Cerebellar cortex (tissue), 1 donor: Measurements from ENCODE around the gene EMB.
"Not testable (repeated sequence)": the region's sequence is repeated elsewhere in the genome, so short reads cannot be mapped to it uniquely, and the experiment has no call there.

Source experiments
- DNase-seq: peaks from one replicate; pipeline ENCODE4 v3.0.0-alpha.2; 2015; ENCODE audit warnings: low spot score

EMB gene

GRCh38 chr5:50421184-50421950, 19.7 kb downstream of the EMB start:
- not testable (repeated sequence) for DNase-seq

- DNase-seq: no peak
Measured at GRCh38 chr5:50420343-50420935, 20.6 kb downstream of the EMB start.

- DNase-seq: not testable (repeated sequence)
Measured at GRCh38 chr5:50419656-50420055, 21.4 kb downstream of the EMB start.

DNA sequence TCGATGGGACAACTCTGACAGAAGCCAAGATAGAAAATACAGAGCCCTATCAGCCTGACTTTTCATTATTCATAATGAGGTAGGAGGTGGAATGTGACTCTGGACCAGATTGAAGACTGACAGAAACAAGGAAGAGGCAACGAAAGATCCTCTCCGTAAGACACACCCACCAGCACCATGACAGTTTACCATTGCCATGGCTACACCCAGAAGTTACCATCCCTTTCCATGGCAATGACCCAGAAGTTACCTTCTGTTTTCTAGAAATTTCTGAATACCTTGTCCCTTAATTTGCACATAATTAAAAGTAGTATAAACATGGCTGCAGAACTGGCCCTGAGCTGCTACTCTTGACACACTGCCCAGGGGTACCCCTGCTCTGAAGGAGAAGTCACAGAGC, 24.5 kb downstream of the EMB start:
- not testable (repeated sequence) for DNase-seq

- no peak for DNase-seq
Measured at GRCh38 chr5:50415912-50416311, 25.2 kb downstream of the EMB start.

DNA sequence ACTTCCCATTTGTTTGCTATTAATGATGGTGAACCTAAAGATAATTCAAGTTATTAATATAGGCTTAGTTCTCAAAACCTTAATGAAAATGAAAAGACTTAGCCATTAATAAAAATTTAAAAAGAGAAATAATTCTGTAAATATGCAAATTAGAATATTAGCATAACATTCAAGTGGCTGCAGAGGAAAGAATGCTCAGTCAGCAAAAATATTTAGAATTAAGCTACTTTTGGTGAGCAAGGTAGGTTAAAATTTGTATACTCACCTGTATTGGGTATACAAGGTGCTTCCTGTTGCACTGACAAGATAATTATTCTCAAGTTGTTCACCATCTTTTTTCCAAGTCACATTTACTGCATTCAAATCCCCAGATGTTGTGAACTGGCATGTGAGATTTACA, 30.2 kb downstream of the EMB start:
- not testable (repeated sequence) for DNase-seq

GRCh38 chr5:50406877-50407276, 34.2 kb downstream of the EMB start:
- DNase-seq: no peak

DNA sequence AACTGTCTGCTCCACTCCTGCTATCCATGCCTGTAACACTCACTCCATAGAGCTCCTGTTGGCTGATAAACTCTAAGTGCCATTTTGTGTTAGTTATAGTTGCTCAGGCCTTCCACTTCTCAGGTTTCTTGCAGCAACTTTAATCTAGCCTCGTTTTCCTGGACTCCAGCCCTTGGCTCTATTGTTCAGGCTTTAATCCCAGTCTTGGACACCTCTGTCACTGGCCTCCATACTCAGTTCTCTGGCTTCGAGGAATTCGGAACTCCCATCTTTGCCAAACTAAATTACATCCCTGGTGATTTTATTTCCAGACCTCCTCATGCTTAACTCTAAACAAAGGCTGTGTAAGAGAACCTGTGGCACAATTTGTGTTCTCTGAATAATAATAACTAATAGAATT, 39.8 kb downstream of the EMB start:
- DNase-seq: no peak

- DNase-seq: not testable (repeated sequence)
Measured at GRCh38 chr5:50393925-50394609, 47.0 kb downstream of the EMB start.

GRCh38 chr5:50392289-50392688, 48.8 kb downstream of the EMB start:
- not testable (repeated sequence) for DNase-seq

GRCh38 chr5:50384381-50384780, 56.7 kb downstream of the EMB start:
- not testable (repeated sequence) for DNase-seq

- not testable (repeated sequence) for DNase-seq
Measured at GRCh38 chr5:50376696-50377095, 64.4 kb downstream of the EMB start.

DNA sequence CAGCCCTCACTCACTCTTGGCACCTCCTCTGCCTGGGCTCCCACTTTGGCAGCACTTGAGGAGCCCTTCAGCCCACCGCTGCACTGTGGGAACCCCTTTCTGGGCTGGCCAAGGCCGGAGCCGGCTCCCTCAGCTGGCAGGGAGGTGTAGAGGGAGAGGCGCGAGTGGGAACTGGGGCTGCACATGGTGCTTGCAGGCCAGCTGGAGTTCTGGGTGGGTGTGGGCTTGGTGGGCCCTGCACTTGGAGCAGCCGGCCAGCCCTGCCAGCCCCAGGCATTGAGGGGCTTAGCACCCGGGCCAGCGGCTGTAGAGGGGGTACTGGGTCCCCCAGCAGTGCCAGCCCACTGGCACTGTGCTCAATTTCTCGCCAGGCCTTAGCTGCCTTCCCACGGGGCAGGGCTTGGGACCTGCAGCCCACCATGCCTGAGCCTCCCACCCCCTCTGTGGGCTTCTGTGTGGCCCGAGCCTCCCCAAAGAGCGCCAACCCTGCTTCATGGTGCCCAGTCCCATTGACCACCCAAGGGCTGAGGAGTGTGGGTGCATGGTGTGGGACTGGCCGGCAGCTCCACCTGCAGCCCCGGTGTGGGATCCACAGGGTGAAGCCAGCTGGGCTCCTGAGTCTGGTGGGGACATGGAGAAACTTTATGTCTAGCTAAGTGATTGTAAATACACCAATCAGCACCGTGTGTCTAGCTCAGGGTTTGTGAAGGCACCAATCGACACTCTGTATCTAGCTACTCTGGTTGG, 71.6 kb downstream of the EMB start:
- not testable (repeated sequence) for DNase-seq

GRCh38 chr5:50365426-50366251, 75.4 kb downstream of the EMB start:
- DNase-seq: no peak

GRCh38 chr5:50364535-50365309, 76.4 kb downstream of the EMB start:
- not testable (repeated sequence) for DNase-seq

- no peak for DNase-seq
Measured at GRCh38 chr5:50359187-50359586, 81.9 kb downstream of the EMB start.

DNA sequence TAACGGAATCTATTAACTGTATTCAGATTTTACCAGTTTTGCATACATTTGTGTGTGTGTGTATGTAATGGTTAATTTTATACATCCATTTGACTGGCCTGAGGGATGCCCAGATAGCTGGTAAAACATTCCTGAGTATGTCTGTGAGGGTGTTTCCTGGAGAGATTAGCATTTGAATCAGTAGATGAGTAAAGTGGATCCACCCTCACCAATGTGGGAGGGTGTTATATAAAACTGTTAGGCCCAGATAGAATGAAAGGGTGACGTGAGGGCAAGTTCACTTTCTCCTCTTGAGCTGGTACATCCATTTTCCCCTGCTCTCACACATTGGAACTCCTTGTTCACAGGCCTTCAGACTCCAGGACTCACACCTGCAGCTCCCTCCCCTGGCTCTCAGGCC, 88.7 kb downstream of the EMB start:
- no peak for DNase-seq
